A549 treated with dexamethasone at 1 μM for 4 hours (cell line): ENCODE results near the gene NANP. TPM values are rescaled to one million over a fixed set of nuclear protein-coding genes. Genes with fewer than 3 reads are reported as not detected.

Experiments used
- total RNA-seq: library from RNA; stranded (reverse); fragments of 200-300 nt; extraction: Qiagen RNA extraction; gene quantifications from 5 replicates; pipeline ENCODE4 v1.2.3, GENCODE V29; 2022

NANP gene, protein sequence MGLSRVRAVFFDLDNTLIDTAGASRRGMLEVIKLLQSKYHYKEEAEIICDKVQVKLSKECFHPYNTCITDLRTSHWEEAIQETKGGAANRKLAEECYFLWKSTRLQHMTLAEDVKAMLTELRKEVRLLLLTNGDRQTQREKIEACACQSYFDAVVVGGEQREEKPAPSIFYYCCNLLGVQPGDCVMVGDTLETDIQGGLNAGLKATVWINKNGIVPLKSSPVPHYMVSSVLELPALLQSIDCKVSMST
- total RNA-seq = 7.4 to 9.4 TPM (median 8.6 TPM) in 5 replicates

DNA sequence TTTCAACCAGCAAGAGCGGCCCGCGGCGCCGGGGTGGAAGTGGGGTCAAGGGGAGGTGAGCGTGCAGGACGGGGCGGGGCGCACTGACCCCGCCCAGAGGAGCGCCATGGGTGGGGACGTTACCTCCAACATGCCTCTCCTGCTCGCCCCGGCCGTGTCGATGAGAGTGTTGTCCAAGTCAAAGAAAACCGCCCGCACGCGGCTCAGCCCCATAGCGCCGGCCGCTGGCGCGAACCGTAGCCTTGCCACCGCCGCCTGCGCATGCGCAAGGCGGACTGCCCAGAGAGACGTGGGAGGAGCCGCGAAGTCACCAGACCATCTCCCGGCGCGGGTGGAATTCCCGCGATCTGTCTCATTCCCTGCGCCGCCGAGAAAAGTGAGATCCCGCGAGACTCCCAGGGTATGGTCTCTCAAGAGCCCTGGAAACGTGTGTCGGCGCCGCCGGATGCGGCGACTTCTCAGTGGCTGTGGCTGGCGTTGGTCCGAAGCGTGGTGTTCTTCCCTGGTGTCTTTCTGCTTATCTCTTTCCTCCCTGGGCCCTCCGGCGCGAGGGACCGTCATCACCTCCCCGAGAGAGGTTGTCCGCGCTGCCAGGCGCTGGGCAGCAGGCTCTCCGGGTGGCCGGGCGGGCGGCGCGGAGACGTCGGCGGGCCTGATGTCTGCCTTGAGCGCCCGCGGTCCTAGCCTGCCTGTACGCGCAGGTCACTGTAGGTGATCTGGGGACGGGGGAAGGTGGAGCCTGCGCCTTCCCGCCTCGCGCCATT, at the start of gene NANP:
TSS of gene NANP (minus strand) at position 279 of the 764 bp plus-strand sequence. CDS start at position 213, 66 bp downstream.

DNA sequence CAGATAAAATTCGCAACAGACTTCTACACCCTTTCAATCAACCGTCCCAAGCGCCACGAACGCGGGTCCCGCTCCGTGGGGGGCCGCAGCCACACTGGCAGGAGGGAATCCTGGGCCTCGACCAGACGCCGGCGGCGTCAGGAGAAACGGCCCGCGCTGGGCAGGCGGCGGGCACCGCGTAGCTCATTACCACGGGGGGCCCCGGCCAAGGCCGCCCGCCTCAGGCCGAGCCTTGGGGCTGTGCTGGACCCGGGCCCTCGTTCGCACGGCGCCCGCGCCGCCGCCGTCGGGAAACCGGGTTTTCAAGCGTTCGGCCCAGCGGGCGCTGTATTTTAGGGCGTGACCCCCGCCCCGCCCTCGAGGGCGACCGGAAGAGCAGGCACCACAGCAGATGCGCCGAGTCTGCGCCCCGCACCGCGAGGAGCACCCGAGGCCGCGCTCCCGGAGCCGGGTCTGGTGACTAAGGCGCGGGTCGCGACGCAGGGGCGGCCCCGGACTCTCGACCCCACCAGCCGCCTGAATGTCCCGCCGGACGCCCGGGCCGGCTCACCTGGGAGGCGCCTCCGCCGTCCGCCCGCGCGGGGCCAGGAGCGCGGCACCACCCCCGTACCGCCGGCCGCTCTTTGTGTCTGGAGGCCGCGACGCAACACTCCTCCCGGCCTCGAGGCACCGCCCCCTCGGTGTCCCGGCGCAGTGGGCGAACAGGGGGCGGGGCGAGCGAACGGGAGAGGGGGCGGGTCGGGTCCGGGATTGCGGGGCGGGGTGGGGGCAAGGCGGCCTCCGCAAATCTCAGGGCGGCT, 38.7 kb downstream of the NANP start, which contains the start of gene NINL:
TSS of gene NINL (minus strand) at position 627 of the 800 bp plus-strand sequence. CDS start 58,944 bp downstream, outside the sequence.

Other genes starting within 250 kb of the NANP start
- 114 to 156 TPM (median 142 TPM) in 5 replicates for gene ABHD12, start 233.2 kb downstream of the NANP start, total RNA-seq
- gene GINS1, start 216.3 kb downstream of the NANP start, total RNA-seq = 32.1 to 43.3 TPM (median 38.1 TPM) in 5 replicates
- gene NINL, start 38.5 kb downstream of the NANP start, total RNA-seq = 13.2 to 17.4 TPM (median 14.4 TPM) in 5 replicates
- gene ZNF337, start 72.8 kb upstream of the NANP start, total RNA-seq = 17.9 to 20.7 TPM (median 19.5 TPM) in 5 replicates